ENCODE data around the gene APOL4. TPM values are rescaled to one million over a fixed set of nuclear protein-coding genes. Genes with fewer than 3 reads are reported as not detected.

Gene APOL4
- polyA plus RNA-seq, 1 donor (not counting 4 experiments of a cell fraction or from before 2014, with no cell fraction given), result 0.08 TPM

DNA sequence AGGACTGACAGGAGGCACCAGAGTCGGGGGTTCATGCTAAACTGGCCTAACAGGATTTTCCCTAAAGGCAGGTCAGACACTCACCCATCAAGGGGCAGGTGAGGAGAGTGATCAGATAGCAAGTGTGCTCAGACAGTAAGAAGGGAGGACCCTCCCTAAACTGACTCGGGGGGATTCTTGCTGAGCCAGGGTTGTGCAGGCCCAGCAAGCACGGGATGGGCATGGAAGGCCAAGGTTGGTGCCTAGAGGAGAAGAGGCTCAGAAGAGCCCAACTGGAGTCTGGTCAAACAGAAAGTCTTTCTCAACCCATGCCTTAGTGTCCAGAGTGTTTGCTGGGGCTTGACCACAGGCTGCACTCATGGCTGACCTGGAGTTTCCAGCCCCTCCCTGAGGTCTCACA lies 45.1 kb upstream of the APOL4 start:
- Histone ChIP-seq H2AFZ (ENCODE audit: control insufficient read depth, low read length) (no peak overlapping the region), H3K9me3 (ENCODE audit: control insufficient read depth, low read depth, low read length) (no peaks in the 10 kb centered on the region), H3K36me3 (ENCODE audit: control insufficient read depth in 2 of 2, extremely low read depth in 1 of 2, insufficient read depth in 2 of 2, low read length in 2 of 2) (no peaks in the 10 kb centered on the region), H4K20me1 (ENCODE audit: control insufficient read depth, extremely low read depth, insufficient read depth, low read length) (no peaks in the 10 kb centered on the region), H3K9me1 (ENCODE audit: control insufficient read depth, extremely low read depth, insufficient read depth, low read length) (no peaks in the 10 kb centered on the region), H3K27ac (ENCODE audit: control insufficient read depth, insufficient read depth, low read length) (no peak overlapping the region), H3K79me2 (ENCODE audit: control insufficient read depth, insufficient read depth, low read length) (no peaks in the 10 kb centered on the region), H3K9ac (ENCODE audit: control insufficient read depth, extremely low read depth, insufficient read depth, low read length) (no peak overlapping the region), H3K4me3 (ENCODE audit: control insufficient read depth in 2 of 3, extremely low read depth in 1 of 3, insufficient read depth in 2 of 3, low read depth in 1 of 3, low read length in 3 of 3) (no peak overlapping the region), H3K4me2 (ENCODE audit: control insufficient read depth, extremely low read depth, insufficient read depth, low read depth, low read length) (no peak overlapping the region), H3K4me1 (ENCODE audit: control insufficient read depth, extremely low read depth, insufficient read depth, low read length) (no peaks in the 10 kb centered on the region), H3K27me3 (ENCODE audit: control insufficient read depth, extremely low read depth, insufficient read depth, low read length) (no peaks in the 10 kb centered on the region)
- dilution Hi-C loops (cut with MboI; ENCODE audit: extremely low pct_ligation_motif_present, low sequenced_read_pairs), result no loop called here
- DNase-seq (ENCODE audit: low read depth, low spot score) (no peak), FAIRE-seq (no peak)
- no peak for TF ChIP-seq EZH2 (IDR thresholded peaks at IDR 0.05; ENCODE audit: low read length)
- TF ChIP-seq, protein P1, sequence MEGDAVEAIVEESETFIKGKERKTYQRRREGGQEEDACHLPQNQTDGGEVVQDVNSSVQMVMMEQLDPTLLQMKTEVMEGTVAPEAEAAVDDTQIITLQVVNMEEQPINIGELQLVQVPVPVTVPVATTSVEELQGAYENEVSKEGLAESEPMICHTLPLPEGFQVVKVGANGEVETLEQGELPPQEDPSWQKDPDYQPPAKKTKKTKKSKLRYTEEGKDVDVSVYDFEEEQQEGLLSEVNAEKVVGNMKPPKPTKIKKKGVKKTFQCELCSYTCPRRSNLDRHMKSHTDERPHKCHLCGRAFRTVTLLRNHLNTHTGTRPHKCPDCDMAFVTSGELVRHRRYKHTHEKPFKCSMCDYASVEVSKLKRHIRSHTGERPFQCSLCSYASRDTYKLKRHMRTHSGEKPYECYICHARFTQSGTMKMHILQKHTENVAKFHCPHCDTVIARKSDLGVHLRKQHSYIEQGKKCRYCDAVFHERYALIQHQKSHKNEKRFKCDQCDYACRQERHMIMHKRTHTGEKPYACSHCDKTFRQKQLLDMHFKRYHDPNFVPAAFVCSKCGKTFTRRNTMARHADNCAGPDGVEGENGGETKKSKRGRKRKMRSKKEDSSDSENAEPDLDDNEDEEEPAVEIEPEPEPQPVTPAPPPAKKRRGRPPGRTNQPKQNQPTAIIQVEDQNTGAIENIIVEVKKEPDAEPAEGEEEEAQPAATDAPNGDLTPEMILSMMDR (optimal IDR thresholded peaks at IDR 0.05 in 1 of 3, IDR thresholded peaks at IDR 0.05 in 1 of 3, conservative IDR thresholded peaks at IDR 0.05 in 1 of 3; ENCODE audit: extremely low read depth in 1 of 3, insufficient read depth in 2 of 3, low read length in 3 of 3), result no peak

DNA sequence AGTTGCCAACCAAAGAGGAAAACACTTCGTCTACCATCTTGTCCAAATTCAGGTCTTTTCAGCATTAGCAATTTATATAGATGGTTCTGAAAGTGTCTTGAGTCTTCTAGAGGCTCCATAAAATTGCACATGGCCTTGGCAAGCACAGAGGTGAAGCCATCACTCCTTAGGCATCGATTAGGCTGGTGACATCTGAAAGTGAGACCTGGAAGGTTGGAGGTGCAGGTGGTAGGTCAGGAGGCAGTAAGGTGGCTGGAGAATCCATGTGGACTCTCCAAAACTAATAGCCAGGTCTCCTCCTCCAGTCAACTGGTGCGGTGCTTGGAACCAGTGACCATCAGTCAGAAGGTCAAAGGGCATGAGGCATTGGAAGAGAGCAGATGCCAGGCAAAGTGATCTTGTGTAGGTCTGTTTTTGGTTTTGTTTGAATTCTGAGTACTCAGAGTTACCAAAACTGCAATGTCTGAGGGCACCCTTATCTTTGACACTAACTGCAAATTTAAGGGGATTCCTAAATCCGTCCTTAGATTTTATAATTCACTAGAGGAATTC lies 44.3 kb upstream of the APOL4 start:
- Histone ChIP-seq H3K9me1 (ENCODE audit: control insufficient read depth, extremely low read depth, insufficient read depth, low read length) (no peaks in the 10 kb centered on the region), H3K4me2 (ENCODE audit: control insufficient read depth, extremely low read depth, insufficient read depth, low read depth, low read length) (no peak overlapping the region), H3K36me3 (ENCODE audit: control insufficient read depth in 2 of 2, extremely low read depth in 1 of 2, insufficient read depth in 2 of 2, low read length in 2 of 2) (no peaks in the 10 kb centered on the region), H3K9me3 (ENCODE audit: control insufficient read depth, low read depth, low read length) (no peaks in the 10 kb centered on the region), H3K4me3 (ENCODE audit: control insufficient read depth in 2 of 3, extremely low read depth in 1 of 3, insufficient read depth in 2 of 3, low read depth in 1 of 3, low read length in 3 of 3) (no peak overlapping the region), H3K27ac (ENCODE audit: control insufficient read depth, insufficient read depth, low read length) (no peak overlapping the region), H2AFZ (ENCODE audit: control insufficient read depth, low read length) (no peak overlapping the region), H3K79me2 (ENCODE audit: control insufficient read depth, insufficient read depth, low read length) (no peaks in the 10 kb centered on the region), H4K20me1 (ENCODE audit: control insufficient read depth, extremely low read depth, insufficient read depth, low read length) (no peaks in the 10 kb centered on the region), H3K27me3 (ENCODE audit: control insufficient read depth, extremely low read depth, insufficient read depth, low read length) (no peaks in the 10 kb centered on the region), H3K9ac (ENCODE audit: control insufficient read depth, extremely low read depth, insufficient read depth, low read length) (no peak overlapping the region), H3K4me1 (ENCODE audit: control insufficient read depth, extremely low read depth, insufficient read depth, low read length) (no peaks in the 10 kb centered on the region)
- FAIRE-seq (no peak), DNase-seq (ENCODE audit: low read depth, low spot score) (no peak)
- TF ChIP-seq, protein P1 (optimal IDR thresholded peaks at IDR 0.05 in 1 of 3, IDR thresholded peaks at IDR 0.05 in 1 of 3, conservative IDR thresholded peaks at IDR 0.05 in 1 of 3; ENCODE audit: extremely low read depth in 1 of 3, insufficient read depth in 2 of 3, low read length in 3 of 3), result no peak
- dilution Hi-C loops (cut with MboI; ENCODE audit: extremely low pct_ligation_motif_present, low sequenced_read_pairs), result no loop called here

All from keratinocyte (primary cell).